ENCODE data around the gene DAB1.

DAB1 gene

DNA sequence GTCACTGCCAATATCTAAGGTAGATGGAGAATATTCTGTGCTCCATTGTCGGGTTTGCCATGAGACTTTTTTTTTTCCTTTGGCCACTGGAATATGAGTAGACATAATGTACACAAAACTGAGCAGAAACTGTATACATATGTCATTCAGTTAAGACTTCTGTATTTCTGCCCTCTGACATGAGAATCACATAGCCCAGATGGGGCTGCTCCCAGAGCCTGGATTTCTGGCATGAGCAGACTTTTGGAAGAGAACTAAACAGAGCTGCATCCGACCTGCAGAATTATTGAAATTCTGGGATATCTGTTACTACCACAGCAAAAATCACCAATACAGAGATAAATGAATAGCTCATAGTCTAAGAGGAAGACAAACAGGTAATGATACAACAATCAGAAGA is 62.3 kb downstream of the DAB1 start:
- Histone ChIP-seq H3K27me3 (replicated peaks; ENCODE audit: control insufficient read depth, insufficient read depth, low read length) (no peaks in the 10 kb centered on the region; the same call in 1 of the 2 replicates), H3K4me3 (replicated peaks; ENCODE audit: low read depth, low read length) (no peak overlapping the region), H3K36me3 (ENCODE audit: control insufficient read depth, insufficient read depth, low read length) (no peaks in the 10 kb centered on the region)
- no peak for DNase-seq (ENCODE audit: extremely low read depth, insufficient read length)
- TF ChIP-seq, protein P1, sequence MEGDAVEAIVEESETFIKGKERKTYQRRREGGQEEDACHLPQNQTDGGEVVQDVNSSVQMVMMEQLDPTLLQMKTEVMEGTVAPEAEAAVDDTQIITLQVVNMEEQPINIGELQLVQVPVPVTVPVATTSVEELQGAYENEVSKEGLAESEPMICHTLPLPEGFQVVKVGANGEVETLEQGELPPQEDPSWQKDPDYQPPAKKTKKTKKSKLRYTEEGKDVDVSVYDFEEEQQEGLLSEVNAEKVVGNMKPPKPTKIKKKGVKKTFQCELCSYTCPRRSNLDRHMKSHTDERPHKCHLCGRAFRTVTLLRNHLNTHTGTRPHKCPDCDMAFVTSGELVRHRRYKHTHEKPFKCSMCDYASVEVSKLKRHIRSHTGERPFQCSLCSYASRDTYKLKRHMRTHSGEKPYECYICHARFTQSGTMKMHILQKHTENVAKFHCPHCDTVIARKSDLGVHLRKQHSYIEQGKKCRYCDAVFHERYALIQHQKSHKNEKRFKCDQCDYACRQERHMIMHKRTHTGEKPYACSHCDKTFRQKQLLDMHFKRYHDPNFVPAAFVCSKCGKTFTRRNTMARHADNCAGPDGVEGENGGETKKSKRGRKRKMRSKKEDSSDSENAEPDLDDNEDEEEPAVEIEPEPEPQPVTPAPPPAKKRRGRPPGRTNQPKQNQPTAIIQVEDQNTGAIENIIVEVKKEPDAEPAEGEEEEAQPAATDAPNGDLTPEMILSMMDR (IDR thresholded peaks at IDR 0.05; ENCODE audit: insufficient read depth, low read length, poor library complexity, severe bottlenecking) = no peak

DNA sequence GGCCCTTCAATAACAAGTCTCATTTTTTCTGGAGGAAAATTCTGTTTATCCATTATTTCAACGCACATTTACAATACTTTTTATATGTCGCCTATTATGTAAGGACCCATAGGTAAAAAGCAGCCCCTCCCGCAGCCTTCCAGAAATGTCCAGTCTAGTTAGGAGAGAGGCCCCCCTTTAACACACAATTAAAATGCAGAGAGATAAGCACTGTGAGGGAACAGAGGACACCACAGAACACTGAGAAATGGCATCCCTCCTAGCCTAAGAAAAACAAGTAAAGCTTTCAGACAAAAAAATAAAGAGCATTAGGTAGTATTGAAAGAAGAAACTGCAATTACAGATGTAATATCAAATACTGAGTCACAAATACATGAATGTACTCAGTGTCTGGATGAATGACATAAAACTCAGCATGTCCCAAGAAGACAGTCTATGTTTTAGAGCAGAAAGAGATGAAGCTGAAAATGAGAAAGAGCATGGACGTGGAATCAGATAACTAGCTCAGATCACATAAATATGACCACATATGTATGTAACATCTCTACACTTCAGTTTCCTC is 62.9 kb downstream of the DAB1 start:
- TF ChIP-seq, protein P1 (IDR thresholded peaks at IDR 0.05; ENCODE audit: insufficient read depth, low read length, poor library complexity, severe bottlenecking) = no peak

DNA sequence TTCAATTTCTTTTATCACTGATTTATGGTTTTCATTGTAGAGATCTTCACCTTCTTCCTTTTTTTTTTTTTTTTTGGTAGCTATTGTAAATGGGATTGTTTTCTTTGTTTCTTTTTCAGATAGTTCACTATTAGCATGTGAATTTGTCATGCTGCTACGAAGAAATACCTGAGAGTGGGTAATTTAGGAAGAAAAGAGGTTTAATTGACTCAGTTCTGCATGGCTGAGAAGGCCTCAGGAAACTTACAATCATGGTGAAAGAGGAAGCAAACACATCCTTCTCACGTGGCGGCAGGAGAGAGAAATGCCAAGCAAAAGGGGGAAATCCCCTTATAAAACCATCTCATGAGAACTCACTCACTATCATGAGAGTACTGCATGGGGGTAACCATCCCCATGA is 66.4 kb downstream of the DAB1 start:
- H3K4me3 ChIP-seq (replicated peaks; ENCODE audit: low read depth, low read length) = no peak overlapping the region
- no peak for DNase-seq (ENCODE audit: extremely low read depth, insufficient read length)
- no peaks in the 10 kb centered on the region; the same call in 1 of the 2 replicates for H3K27me3 ChIP-seq (replicated peaks; ENCODE audit: control insufficient read depth, insufficient read depth, low read length)
- TF ChIP-seq, protein P1 (IDR thresholded peaks at IDR 0.05; ENCODE audit: insufficient read depth, low read length, poor library complexity, severe bottlenecking) = no peak
- H3K36me3 ChIP-seq (ENCODE audit: control insufficient read depth, insufficient read depth, low read length) = no peaks in the 10 kb centered on the region

More for the DNA sequence above, 62.9 kb downstream of the DAB1 start:
- no peaks in the 10 kb centered on the region; the same call in 1 of the 2 replicates for H3K27me3 ChIP-seq (replicated peaks; ENCODE audit: control insufficient read depth, insufficient read depth, low read length)
- no peaks in the 10 kb centered on the region for H3K36me3 ChIP-seq (ENCODE audit: control insufficient read depth, insufficient read depth, low read length)
- H3K4me3 ChIP-seq (replicated peaks; ENCODE audit: low read depth, low read length) = no peak overlapping the region
- no peak for DNase-seq (ENCODE audit: extremely low read depth, insufficient read length)

DNA sequence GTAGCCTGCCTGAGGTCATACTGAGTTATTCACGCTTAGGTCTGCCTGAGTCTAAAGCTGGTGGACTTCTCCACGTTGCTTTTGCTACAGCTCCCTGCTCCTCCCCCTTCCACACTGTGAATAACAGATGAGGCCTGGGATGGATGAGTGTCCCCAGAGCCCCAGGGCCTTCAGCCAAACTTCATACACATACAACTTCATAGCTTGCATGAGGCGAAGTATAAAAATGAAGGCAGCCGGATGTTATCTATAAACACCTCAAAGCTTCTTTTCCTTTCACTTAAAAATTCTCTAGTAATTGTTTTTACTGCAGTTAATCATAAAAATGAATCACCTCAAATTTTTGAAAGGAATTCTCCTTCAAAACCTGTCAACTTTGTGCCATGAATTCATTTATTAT is 70.2 kb downstream of the DAB1 start:
- H3K27me3 ChIP-seq (replicated peaks; ENCODE audit: control insufficient read depth, insufficient read depth, low read length) = no peaks in the 10 kb centered on the region
- TF ChIP-seq, protein P1 (IDR thresholded peaks at IDR 0.05; ENCODE audit: insufficient read depth, low read length, poor library complexity, severe bottlenecking) = no peak
- no peak for DNase-seq (ENCODE audit: extremely low read depth, insufficient read length)
- no peaks in the 10 kb centered on the region for H3K36me3 ChIP-seq (ENCODE audit: control insufficient read depth, insufficient read depth, low read length)
- no peak overlapping the region for H3K4me3 ChIP-seq (replicated peaks; ENCODE audit: low read depth, low read length)

DNA sequence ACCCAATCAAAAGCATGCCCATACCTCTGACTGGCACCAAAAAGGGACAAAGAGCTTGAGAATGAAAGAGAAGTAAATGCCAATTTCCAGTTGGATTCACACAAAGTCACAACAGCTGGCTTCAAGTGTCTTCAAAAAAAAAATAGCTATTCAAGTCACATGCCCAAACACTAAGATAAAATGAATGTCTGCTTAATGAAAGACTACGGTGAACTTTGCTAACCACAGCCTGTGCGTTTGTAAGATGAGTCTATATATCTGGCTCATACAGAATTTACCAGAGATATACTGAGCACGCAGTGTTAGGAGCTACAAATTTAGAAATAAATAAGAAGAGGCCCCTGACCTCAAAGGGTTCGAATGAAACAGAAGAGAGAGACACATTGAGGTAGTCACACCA is 73.2 kb downstream of the DAB1 start:
- Histone ChIP-seq H3K27me3 (replicated peaks; ENCODE audit: control insufficient read depth, insufficient read depth, low read length) (no peaks in the 10 kb centered on the region), H3K4me3 (replicated peaks; ENCODE audit: low read depth, low read length) (no peak overlapping the region), H3K36me3 (ENCODE audit: control insufficient read depth, insufficient read depth, low read length) (no peaks in the 10 kb centered on the region)
- no peak for DNase-seq (ENCODE audit: extremely low read depth, insufficient read length)
- TF ChIP-seq, protein P1 (IDR thresholded peaks at IDR 0.05; ENCODE audit: insufficient read depth, low read length, poor library complexity, severe bottlenecking) = no peak

DNA sequence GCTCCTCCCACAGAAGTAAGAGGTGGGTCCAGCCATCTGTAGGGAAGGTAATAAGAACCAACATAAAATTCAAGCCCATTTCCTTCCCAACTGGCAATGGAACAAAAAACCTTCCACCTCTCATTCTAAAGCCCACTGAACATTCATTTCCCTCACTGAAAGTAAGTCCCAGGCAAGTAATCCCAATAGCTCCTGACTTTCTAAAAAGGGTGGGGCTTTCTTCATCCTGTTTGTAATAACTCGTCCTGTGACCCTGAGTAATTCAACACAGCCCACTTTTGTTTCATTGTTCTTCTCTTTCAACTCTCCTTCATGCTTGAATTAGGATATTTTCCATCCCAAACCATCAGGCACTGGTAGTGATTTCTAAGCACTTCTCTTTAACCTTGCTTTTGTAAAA is 74.9 kb downstream of the DAB1 start:
- Histone ChIP-seq H3K4me3 (replicated peaks; ENCODE audit: low read depth, low read length) (no peak overlapping the region), H3K27me3 (replicated peaks; ENCODE audit: control insufficient read depth, insufficient read depth, low read length) (no peaks in the 10 kb centered on the region), H3K36me3 (ENCODE audit: control insufficient read depth, insufficient read depth, low read length) (no peaks in the 10 kb centered on the region)
- DNase-seq (ENCODE audit: extremely low read depth, insufficient read length) = no peak
- TF ChIP-seq, protein P1 (IDR thresholded peaks at IDR 0.05; ENCODE audit: insufficient read depth, low read length, poor library complexity, severe bottlenecking) = no peak

Data from GM06990 (cell line).